HEK293 (cell line): ENCODE measurements around the gene TCAP.

ENCODE experiments used
- BCL11A ChIP-seq: fragments of 450-650 bp; formaldehyde crosslinking; IDR thresholded peaks from 2 replicates; pipeline ENCODE4 v1.5.1; 2016; ENCODE audit warnings: low read depth, missing biosample characterization, missing genetic modification characterization
- BCL11B ChIP-seq: fragments of 450-650 bp; formaldehyde crosslinking; IDR thresholded peaks from 2 replicates; pipeline ENCODE4 v1.5.1; 2016; ENCODE audit warnings: low read depth, missing biosample characterization, missing genetic modification characterization
- INSM2 ChIP-seq: fragments of 450-650 bp; formaldehyde crosslinking; IDR thresholded peaks from 2 replicates; pipeline ENCODE4 v1.5.1; 2016; ENCODE audit warnings: missing biosample characterization, missing genetic modification characterization
- KLF16 ChIP-seq: fragments of 450-650 bp; formaldehyde crosslinking; IDR thresholded peaks from 2 replicates; pipeline ENCODE4 v1.5.1; 2017; ENCODE audit warnings: missing biosample characterization, missing genetic modification characterization
- PRDM1 ChIP-seq: fragments of 450-650 bp; formaldehyde crosslinking; IDR thresholded peaks from 2 replicates; pipeline ENCODE4; 2016; ENCODE audit warnings: missing biosample characterization, missing genetic modification characterization
- PRDM2 ChIP-seq: fragments of 450-650 bp; formaldehyde crosslinking; IDR thresholded peaks from 2 replicates; pipeline ENCODE4 v1.5.1; 2016; ENCODE audit warnings: missing biosample characterization, missing genetic modification characterization, borderline replicate concordance
- PRDM4 ChIP-seq: fragments of 450-650 bp; formaldehyde crosslinking; IDR thresholded peaks from 2 replicates; pipeline ENCODE4 v1.5.1; 2017; ENCODE audit warnings: missing biosample characterization, missing genetic modification characterization
- SCRT1 ChIP-seq: fragments of 450-650 bp; formaldehyde crosslinking; IDR thresholded peaks from 2 replicates; pipeline ENCODE4 v1.5.1; 2016; ENCODE audit warnings: missing biosample characterization, missing genetic modification characterization, borderline replicate concordance
- TCF7L2 ChIP-seq: IDR thresholded peaks from 2 replicates; pipeline ENCODE4 v1.6.1; 2011; ENCODE audit warnings: low read depth, mild to moderate bottlenecking, inconsistent platforms, low read length, moderate library complexity, borderline replicate concordance
- YY1 ChIP-seq: fragments of 450-650 bp; formaldehyde crosslinking; IDR thresholded peaks from 2 replicates; pipeline ENCODE4 v1.5.1; 2018; ENCODE audit warnings: missing biosample characterization, missing genetic modification characterization
- ZBTB1 ChIP-seq: fragments of 450-650 bp; formaldehyde crosslinking; IDR thresholded peaks from 2 replicates; pipeline ENCODE4 v1.5.1; 2016; ENCODE audit warnings: missing biosample characterization, missing genetic modification characterization
- ZBTB11 ChIP-seq: fragments of 450-650 bp; formaldehyde crosslinking; conservative IDR thresholded peaks from 2 replicates; pipeline ENCODE4 v1.5.1; 2016; ENCODE audit warnings: low read depth, missing biosample characterization, missing genetic modification characterization
- ZEB2 ChIP-seq: fragments of 450-650 bp; formaldehyde crosslinking; IDR thresholded peaks from 2 replicates; pipeline ENCODE4 v1.5.1; 2016; ENCODE audit warnings: missing biosample characterization, missing genetic modification characterization
- ZNF148 ChIP-seq: fragments of 450-650 bp; formaldehyde crosslinking; IDR thresholded peaks from 2 replicates; pipeline ENCODE4 v1.5.0; 2017; ENCODE audit warnings: missing biosample characterization, missing genetic modification characterization, borderline replicate concordance
- ZNF169 ChIP-seq: fragments of 450-650 bp; formaldehyde crosslinking; IDR thresholded peaks from 2 replicates; pipeline ENCODE4 v1.5.1; 2016; ENCODE audit warnings: missing biosample characterization, missing genetic modification characterization
- ZNF175 ChIP-seq: fragments of 450-650 bp; formaldehyde crosslinking; IDR thresholded peaks from 2 replicates; pipeline ENCODE4 v1.5.1; 2016; ENCODE audit warnings: missing biosample characterization, missing genetic modification characterization
- ZNF184 ChIP-seq: fragments of 450-650 bp; IDR thresholded peaks from 2 replicates; pipeline ENCODE4 v1.5.1; 2018; ENCODE audit warnings: missing biosample characterization, mild to moderate bottlenecking, missing genetic modification characterization
- ZNF341 ChIP-seq: fragments of 450-650 bp; formaldehyde crosslinking; IDR thresholded peaks from 2 replicates; pipeline ENCODE4; 2016; ENCODE audit warnings: low read depth, missing biosample characterization, missing genetic modification characterization
- ZNF416 ChIP-seq: fragments of 450-650 bp; formaldehyde crosslinking; IDR thresholded peaks from 2 replicates; pipeline ENCODE4 v1.5.1; 2016; ENCODE audit warnings: missing biosample characterization, missing genetic modification characterization
- ZNF555 ChIP-seq: fragments of 450-650 bp; formaldehyde crosslinking; conservative IDR thresholded peaks from 2 replicates; pipeline ENCODE4 v1.5.1; 2017; ENCODE audit warnings: missing biosample characterization, mild to moderate bottlenecking, missing genetic modification characterization, inconsistent platforms
- ZNF654 ChIP-seq: fragments of 450-650 bp; formaldehyde crosslinking; IDR thresholded peaks from 2 replicates; pipeline ENCODE4 v1.5.1; 2016; ENCODE audit warnings: low read depth, missing biosample characterization, missing genetic modification characterization
- ZNF660 ChIP-seq: fragments of 450-650 bp; IDR thresholded peaks from 2 replicates; pipeline ENCODE4 v1.5.1; 2018; ENCODE audit warnings: missing biosample characterization, mild to moderate bottlenecking, missing genetic modification characterization
- ZNF664 ChIP-seq: fragments of 450-650 bp; formaldehyde crosslinking; IDR thresholded peaks from 2 replicates; pipeline ENCODE4 v1.5.1; 2016; ENCODE audit warnings: missing biosample characterization, missing genetic modification characterization

Gene TCAP

GRCh38 chr17:39687546-39688474 lies 22.7 kb downstream of the TCAP start, which contains the start of gene PGAP3 (continued):
- TF ChIP-seq PRDM1 (no peak), ZNF660 (tag by site-specific recombination) (peak; percentile 89; the same call in 1 of the 2 replicates), ZEB2 (tag by site-specific recombination) (peak; percentile 63), PRDM4 (tag by site-specific recombination) (no peak), ZNF169 (tag by site-specific recombination) (no peak), ZNF341 (tag by site-specific recombination) (peak; percentile 44), ZNF555 (tag by site-specific recombination) (no peak), INSM2 (tag by site-specific recombination) (no peak), ZBTB1 (tag by site-specific recombination) (no peak), YY1 (tag by site-specific recombination) (0 out of 2 replicates have a peak, but pooled peaks have one; percentile 35), ZNF654 (tag by site-specific recombination) (no peak), BCL11A (tag by site-specific recombination) (no peak), ZNF184 (tag by site-specific recombination) (peak; percentile 54; the same call in 1 of the 2 replicates), TCF7L2 (no peak), ZNF664 (tag by site-specific recombination) (no peak), ZNF175 (tag by site-specific recombination) (no peak), ZNF416 (tag by site-specific recombination) (no peak), PRDM2 (tag by site-specific recombination) (no peak), SCRT1 (tag by site-specific recombination) (no peak), ZBTB11 (tag by site-specific recombination) (peak; percentile 97), ZNF148 (tag by site-specific recombination) (no peak), KLF16 (tag by site-specific recombination) (peak; percentile 87), BCL11B (tag by site-specific recombination) (no peak)
